LNCaP clone FGC (cell line): ENCODE measurements around the gene TMEM87B.
"Not testable (repeated sequence)": the region's sequence is repeated elsewhere in the genome, so short reads cannot be mapped to it uniquely, and the experiment has no call there.

Source experiments
- DNase-seq: peaks from one replicate; pipeline ENCODE4 v3.0.0-alpha.2; 2011; ENCODE audit warnings: low read depth
- H3K4me3 ChIP-seq: 2 replicates; pipeline ENCODE4 v1.5.1; 2011; ENCODE audit warnings: mild to moderate bottlenecking, low read depth, low read length, control low read depth
- CTCF ChIP-seq: IDR thresholded peaks from 2 replicates; pipeline ENCODE4 v1.5.1; 2012; ENCODE audit warnings: mild to moderate bottlenecking; ENCODE audit not compliant: control insufficient read depth, insufficient read depth; ENCODE audit errors: extremely low read depth

The TMEM87B gene

GRCh38 chr2:112134120-112134519 is 79.1 kb downstream of the TMEM87B start:
- no peak for DNase-seq
- no peak for TF ChIP-seq CTCF

GRCh38 chr2:112136096-112136495 is 81.0 kb downstream of the TMEM87B start:
- H3K4me3 ChIP-seq = no peak overlapping the region
- DNase-seq = no peak
- no peak for TF ChIP-seq CTCF

More at GRCh38 chr2:112134120-112134519, 79.1 kb downstream of the TMEM87B start:
- H3K4me3 ChIP-seq = no peak overlapping the region

DNA sequence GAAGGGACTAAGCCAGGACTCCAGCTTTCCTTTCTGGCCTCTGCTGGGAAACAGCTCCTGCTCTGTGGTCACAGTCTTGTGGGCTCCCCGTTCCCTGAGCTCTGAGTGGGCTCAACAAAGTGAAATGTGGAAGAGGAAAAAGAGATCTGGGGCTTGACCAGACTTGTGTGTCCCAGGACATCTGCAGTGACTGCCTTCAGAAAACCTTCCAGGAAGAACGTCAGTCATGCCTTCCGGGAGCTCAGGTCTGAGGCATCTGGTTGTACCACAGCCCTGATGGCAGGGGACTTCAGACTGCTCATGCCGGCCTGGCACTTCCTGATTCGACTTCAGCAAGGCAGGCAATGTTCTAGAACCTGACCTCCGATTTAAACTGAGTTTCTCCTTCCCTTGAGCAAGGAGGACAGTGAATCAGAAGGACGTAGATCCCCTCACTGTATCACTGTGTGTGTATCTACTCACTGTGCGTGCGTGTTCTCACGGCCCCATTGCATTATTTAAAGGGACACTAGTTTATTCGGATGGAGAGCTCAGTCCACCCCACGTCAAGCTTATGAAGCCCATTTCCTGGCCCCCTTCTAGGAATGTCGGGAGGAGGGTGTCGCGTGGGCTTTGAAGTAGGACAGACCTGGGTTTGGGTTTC is 82.6 kb downstream of the TMEM87B start:
- no peak for DNase-seq
- no peak for TF ChIP-seq CTCF
- H3K4me3 ChIP-seq = peak overlapping the region; percentile 52

- no peak for TF ChIP-seq CTCF
- no peak for DNase-seq
These were observed 83.3 kb downstream of the TMEM87B start, which contains the start of gene FBLN7 for GRCh38 chr2:112138159-112139032. FBLN7 (plus strand) TSS chr2:112138385; CDS start chr2:112138656, 271 bp downstream.

GRCh38 chr2:112139033-112139614 is 84.1 kb downstream of the TMEM87B start:
- not testable (repeated sequence) for DNase-seq
- H3K4me3 ChIP-seq = peak overlapping the region; percentile 52

More at GRCh38 chr2:112138159-112139032, 83.3 kb downstream of the TMEM87B start, which contains the start of gene FBLN7:
- H3K4me3 ChIP-seq = peak within 1 kb of the TSS; percentile 52

DNA sequence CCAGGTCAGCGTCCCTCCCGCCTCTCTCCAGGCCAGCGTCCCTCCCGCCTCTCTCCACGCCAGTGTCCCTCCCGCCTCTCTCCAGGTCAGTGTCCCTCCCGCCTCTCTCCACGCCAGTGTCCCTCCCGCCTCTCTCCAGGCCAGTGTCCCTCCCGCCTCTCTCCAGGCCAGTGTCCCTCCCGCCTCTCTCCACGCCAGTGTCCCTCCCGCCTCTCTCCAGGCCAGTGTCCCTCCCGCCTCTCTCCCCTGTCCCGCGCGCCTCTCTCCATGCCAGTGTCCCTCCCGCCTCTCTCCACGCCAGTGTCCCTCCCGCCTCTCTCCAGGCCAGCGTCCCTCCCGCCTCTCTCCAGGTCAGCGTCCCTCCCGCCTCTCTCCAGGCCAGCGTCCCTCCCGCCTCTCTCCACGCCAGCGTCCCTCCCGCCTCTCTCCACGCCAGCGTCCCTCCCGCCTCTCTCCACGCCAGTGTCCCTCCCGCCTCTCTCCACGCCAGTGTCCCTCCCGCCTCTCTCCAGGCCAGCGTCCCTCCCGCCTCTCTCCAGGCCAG is 84.7 kb downstream of the TMEM87B start:
- not testable (repeated sequence) for DNase-seq, H3K4me3 ChIP-seq

DNA sequence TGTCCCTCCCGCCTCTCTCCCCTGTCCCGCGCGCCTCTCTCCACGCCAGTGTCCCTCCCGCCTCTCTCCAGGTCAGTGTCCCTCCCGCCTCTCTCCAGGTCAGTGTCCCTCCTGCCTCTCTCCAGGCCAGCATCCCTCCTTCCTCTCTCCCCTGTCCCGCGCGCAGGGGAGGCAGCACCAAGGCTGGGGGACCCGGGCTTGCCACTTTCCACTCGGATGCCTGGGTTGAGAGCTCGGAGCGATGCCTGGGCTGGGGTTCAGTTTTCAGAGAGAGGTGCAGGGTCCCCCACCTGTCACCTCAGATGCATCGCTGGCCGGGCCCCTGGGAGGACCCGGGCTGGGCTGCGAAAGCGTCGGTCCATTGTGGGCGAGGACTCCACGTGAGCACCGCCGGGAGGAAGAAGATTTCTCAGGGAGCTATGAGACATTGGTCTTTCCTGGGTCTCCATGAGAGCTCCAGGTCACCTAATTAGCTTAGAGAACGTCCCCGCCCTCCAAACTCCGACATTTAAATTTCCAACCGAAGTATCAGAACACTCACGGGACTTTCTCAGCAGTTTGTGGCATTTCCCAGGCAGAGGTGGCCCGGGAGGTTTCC is 85.2 kb downstream of the TMEM87B start:
- DNase-seq = no peak
- TF ChIP-seq CTCF = no peak
- no peak overlapping the region for H3K4me3 ChIP-seq
